H7 (cell line): ENCODE results near the gene DCLK1. TPM values are rescaled to one million over a fixed set of nuclear protein-coding genes. Genes with fewer than 3 reads are reported as not detected.

ENCODE experiments used
- DNase-seq: peaks from one replicate; pipeline ENCODE4 v3.0.0; 2012
- H3K27me3 ChIP-seq: 2 replicates; pipeline ENCODE4 v1.6.0; 2011; ENCODE audit warnings: mild to moderate bottlenecking, low read length; ENCODE audit not compliant: control insufficient read depth, insufficient read depth
- H3K36me3 ChIP-seq: replicated peaks from 2 replicates; pipeline ENCODE4 v1.5.1; 2011; ENCODE audit warnings: low read length; ENCODE audit not compliant: control insufficient read depth, insufficient read depth
- H3K4me3 ChIP-seq: 2 replicates; pipeline ENCODE4 v1.5.1; 2011; ENCODE audit warnings: low read depth, mild to moderate bottlenecking, control low read depth, low read length, moderate library complexity; ENCODE audit not compliant: insufficient read depth
- total RNA-seq: library from RNA; depleted of rRNA; stranded (reverse); fragments of >200 nt; shearing (Covaris generic); gene quantifications from 2 replicates; pipeline ENCODE4 v1.2.3, GENCODE V29; 2014

DCLK1 gene
- total RNA-seq, 1 experiment from 2014 or later, result 10.4 TPM

DNA sequence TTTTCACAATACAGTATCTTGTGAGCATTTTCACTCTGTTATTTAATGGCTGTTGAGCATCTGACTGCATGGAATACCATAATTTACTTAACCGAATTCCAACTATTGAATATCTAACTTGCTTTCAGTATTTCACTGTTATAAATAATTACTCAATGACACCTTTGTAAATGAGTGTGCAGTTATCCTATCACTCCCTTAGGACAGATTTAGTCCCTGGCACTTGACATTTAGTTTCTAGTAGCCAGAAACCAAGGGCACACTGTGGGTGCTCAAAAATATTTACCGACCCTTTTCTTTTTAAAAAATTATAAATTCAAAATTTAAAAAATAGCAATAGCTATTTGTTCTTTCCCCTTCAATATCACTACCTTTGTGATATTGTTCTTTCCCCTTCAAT is 258.8 kb downstream of the DCLK1 start:
- no peaks in the 10 kb centered on the region for H3K36me3 ChIP-seq
- no peak for DNase-seq
- H3K27me3 ChIP-seq, result no peaks in the 10 kb centered on the region
- H3K4me3 ChIP-seq, result no peak overlapping the region

DNA sequence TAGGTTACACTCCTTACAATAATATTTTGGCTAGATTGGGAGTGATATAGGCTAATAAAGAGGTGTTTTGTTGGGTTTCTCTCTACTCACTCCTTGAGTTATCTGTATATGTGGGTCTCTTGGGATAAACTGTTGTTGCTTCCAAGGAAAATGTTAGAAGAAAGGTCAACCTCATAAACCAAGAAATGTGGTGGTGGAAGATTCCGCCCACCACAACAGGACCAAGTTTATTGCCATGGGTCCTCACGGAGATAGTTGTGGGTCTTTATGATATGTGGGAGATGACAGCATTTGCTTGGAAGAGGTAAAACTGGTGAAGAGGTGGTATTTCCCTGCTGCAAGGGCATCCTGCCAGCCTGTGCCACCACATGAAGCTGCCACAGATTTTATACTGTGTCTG is 259.6 kb downstream of the DCLK1 start:
- no peak for DNase-seq
- Histone ChIP-seq H3K27me3 (no peaks in the 10 kb centered on the region), H3K4me3 (no peak overlapping the region), H3K36me3 (no peaks in the 10 kb centered on the region)

DNA sequence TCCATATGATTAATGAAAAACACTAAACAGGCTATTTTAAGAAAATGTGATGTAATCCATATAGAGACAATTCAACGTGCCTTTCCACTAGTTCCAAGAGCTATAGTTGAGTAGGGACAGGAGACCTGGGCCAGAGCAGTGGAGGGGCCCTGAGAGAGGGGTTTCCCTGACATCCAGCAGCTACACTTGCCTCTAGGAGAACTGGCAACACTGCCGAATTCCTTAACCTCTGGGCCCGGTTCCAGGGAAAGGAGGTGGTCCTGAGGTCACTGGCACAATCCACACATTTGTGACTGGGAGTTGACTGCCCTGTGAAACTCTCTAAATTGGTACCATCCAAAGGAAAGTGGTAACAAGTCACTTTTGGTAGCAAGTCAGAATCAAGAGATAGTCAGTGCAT is 264.4 kb downstream of the DCLK1 start:
- Histone ChIP-seq H3K27me3 (no peaks in the 10 kb centered on the region), H3K4me3 (no peak overlapping the region), H3K36me3 (no peaks in the 10 kb centered on the region)
- DNase-seq, result peak; percentile 46

DNA sequence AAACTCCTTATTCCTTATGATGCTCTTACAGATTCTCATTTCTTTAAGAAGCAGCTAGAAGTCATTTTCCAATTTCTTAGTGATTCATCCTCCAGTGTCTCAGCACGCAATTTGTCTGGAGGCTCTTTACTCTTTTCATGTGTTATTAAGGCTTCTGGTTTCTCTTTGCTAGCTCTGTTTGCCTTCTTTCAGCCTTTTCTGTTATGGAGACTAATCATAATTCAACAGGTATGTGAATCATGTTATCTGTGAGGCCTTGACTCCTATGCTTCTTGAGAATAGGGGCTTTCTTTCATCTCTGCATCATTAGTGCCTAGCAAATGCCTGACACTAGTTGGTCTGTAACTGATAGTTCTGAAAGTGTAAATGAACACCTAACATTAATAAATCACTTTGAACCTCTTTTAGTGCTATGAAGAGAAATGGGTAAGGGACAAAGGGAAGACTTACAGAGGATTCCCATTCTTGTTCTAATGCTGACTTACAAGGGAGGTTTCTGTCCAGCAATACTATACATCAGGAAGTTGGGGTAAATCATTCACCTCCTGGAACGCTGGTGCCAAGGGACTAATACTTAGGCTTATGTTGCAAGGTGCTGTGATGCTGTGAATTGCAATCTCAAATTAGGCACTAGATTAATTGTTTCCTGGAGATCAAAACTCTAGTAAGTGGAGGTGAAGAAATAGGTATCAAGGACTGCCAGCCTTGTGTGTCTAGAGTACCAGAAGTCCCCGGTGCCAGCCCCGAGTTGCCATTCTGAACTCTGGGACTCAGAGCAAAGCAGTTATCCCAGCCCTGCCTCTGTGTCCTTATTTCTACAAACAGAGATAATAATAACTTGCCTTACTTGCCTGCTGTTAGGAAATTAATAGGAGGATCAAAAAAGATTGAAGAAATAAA is 265.6 kb downstream of the DCLK1 start:
- no peak for DNase-seq
- Histone ChIP-seq H3K4me3 (no peak overlapping the region), H3K27me3 (no peaks in the 10 kb centered on the region), H3K36me3 (no peaks in the 10 kb centered on the region)

DNA sequence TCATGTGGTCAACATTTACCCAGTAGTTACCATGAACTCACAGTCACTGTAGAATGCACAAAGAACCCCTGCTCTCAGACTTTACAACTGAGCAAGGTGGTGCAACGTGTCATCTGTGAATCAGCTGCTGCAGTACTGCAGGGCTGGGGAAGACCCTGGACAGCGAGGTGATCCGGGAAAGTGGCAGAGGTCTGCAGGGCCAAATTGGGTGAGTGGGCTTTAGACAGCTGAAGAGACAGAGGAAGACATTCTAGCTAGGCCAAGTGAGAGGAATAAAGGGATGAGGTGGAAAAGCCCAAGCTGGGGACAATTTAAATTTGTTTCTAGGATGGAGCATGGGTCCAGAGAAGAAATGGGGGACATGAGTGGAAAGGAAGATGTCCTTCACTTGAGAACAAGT is 270.5 kb downstream of the DCLK1 start:
- DNase-seq, result no peak
- Histone ChIP-seq H3K4me3 (no peak overlapping the region), H3K27me3 (no peaks in the 10 kb centered on the region), H3K36me3 (no peaks in the 10 kb centered on the region)

DNA sequence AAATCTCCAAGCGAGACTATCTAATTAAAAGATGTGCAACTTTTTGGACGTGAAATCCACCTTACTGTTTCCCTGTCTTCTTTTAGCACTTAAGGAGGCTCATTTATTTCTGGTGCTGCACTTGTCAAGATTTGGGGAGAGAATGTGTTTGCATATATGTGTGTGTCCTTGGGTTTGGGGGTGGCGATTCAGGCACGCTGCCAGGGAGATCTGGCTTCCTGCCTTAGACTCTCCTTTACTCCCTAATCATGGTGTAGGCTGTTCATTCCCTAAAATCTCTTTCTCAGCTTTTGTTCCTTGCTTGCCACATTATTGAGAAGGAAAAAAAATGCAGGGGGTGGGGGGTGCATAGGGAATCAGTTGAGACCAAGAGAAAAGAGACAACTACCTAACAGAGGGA is 271.2 kb downstream of the DCLK1 start:
- H3K4me3 ChIP-seq, result no peak overlapping the region
- no peaks in the 10 kb centered on the region for H3K36me3 ChIP-seq
- no peak for DNase-seq
- no peaks in the 10 kb centered on the region for H3K27me3 ChIP-seq

DNA sequence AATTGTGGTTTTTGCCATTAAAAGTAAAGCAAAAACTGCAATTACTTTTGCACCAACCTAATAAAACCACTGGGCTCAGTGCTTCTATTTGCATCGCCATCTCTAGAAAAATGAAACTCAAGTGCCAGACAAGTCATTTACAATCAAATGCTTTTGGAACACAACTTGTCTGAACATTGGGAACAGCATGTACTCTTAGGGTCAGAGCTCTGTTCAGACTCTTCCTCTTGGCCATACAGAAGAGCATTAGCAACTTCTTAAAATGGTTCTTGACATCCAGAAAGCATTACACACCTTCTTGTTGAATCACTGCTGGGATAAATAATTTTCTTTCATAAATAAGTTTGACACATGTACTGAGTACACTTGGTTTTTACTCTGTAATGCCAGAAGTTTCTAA is 272.5 kb downstream of the DCLK1 start:
- Histone ChIP-seq H3K36me3 (no peaks in the 10 kb centered on the region), H3K4me3 (no peak overlapping the region), H3K27me3 (no peaks in the 10 kb centered on the region)
- no peak for DNase-seq

DNA sequence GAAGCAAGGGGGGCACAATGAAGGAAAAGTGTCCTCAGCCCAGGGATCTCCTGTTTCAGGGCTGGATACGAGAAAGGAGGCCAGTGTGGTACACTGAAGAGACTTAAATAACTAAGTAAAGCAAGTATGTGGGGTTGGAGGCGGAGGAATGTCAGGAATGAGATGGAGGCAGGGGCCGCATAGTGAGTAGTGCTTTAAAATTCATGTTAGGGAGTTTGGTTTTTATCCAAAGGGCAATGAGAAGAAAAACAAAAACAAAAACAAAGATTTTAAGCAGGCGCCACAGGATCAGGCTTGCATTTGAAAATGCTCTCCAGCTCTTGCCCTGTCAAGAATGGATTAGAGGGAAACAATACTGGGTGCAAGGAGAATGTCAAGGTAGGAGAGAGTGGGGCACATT is 273.4 kb downstream of the DCLK1 start:
- H3K4me3 ChIP-seq, result no peak overlapping the region
- H3K36me3 ChIP-seq, result no peaks in the 10 kb centered on the region
- no peaks in the 10 kb centered on the region for H3K27me3 ChIP-seq
- DNase-seq, result peak; percentile 38

DNA sequence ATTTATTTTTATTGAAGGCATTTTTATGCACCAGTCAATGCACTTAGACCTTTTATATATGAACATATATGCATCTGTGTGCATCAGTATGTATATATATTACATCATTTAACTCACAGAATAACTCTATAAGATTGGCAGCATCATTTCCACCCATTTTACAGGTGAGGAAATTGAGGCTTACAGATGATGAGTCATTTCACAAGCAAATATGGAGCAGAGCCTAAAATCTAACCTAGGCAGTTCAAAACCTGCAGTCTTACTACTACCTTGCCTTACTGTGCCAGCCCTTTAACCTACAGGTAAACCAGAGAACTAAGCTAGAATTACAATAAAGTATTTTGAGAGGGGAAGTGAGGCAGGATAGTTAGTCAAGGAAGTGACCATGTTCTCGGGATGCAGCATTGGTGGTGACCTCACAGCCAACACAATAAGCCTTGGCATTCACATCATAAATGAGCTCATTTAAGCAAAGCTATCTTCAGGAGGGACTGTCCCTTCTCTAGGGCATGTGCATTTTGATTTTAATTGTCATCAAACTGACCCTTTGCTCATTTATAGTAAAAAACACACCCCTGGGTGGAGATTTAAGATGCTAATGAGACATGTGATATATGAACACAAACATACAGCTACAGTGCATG is 274.3 kb downstream of the DCLK1 start:
- DNase-seq, result no peak
- H3K27me3 ChIP-seq, result no peaks in the 10 kb centered on the region
- H3K4me3 ChIP-seq, result no peak overlapping the region
- H3K36me3 ChIP-seq, result no peaks in the 10 kb centered on the region

DNA sequence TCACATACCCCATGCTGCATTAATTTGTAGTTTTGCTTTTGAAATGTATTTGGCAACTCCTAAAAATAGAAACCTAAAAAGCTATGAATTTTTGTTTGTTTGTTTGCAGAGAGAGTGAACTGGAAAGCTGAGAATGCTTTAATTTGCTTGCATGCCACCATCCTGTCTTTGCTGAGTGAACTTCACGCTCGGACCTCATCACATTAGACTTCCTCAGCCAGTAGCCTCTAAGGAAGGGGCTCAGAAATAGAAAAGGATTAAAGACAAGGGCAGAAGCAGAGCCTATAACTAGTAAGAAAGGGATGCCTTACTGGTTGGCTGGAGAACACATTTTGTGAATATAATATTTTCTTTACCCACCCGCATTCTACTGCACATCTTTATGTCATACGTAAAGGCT is 275.1 kb downstream of the DCLK1 start:
- Histone ChIP-seq H3K27me3 (no peaks in the 10 kb centered on the region), H3K36me3 (no peaks in the 10 kb centered on the region), H3K4me3 (no peak overlapping the region)
- DNase-seq, result no peak

DNA sequence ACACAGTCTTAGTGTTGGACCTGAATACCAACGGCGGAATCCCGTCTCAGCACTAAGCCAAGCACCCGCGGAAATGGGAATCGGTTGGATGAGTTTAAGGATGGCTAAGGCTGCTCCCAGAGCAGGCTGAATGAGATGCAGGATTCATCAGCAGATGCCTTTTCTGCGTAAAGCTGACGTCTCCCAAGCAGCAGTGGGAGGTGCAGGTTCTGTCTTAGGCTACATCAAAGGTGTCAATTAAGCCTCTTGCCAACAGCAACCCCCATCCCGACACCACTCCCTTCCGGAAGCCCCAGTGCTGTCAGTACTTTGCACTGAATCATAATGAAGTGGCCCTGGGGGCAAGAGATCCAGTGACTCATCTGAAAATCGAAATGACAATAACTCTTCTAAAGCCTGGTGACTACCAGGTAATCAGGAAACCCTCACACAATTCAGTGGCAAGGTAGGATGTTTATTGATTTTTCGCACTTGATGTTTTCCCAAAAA is 275.6 kb downstream of the DCLK1 start:
- Histone ChIP-seq H3K4me3 (peak overlapping the region; percentile 0; the same call in 1 of the 2 replicates), H3K36me3 (no peaks in the 10 kb centered on the region), H3K27me3 (no peaks in the 10 kb centered on the region)
- peak; percentile 66 for DNase-seq

DNA sequence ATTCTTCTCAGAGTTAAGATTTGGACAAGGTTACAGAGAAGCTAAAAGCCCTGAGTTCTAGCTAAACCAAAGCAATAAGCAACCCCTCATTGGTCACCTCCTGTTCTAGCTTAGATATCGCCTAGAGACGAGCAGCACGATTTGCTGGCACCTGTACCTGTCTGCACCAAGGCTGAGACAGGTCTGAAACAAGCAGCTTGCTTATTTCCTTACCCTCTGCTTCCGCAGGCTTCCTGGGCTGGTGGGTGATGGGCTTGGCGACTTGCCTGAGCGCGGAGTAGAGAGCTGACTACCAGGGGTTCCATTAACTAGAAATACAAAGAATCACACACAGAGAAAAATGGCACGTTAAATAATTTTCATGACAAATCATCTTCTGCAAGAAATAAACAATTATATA is 276.9 kb downstream of the DCLK1 start:
- no peak overlapping the region for H3K4me3 ChIP-seq
- H3K27me3 ChIP-seq, result no peaks in the 10 kb centered on the region
- no peak for DNase-seq
- H3K36me3 ChIP-seq, result no peaks in the 10 kb centered on the region

DNA sequence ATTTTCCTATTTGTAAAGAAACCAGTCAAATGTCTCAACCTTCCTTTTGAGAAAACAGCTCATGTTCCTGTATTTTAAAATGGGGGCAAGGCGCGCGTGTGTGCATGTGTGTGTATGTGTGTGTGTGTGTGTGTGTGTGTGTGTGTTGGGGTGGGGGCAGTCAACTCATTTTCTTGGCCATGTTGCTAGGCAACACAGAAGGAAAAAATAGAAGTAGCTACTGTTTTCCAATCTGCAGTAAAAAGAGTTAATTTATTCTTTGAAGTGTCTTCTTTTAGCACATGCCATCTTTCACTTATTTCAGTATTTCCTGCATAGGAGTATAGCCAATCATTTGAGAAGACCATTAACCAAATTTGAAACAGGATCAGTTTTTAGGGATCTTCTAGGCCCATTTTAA is 279.3 kb downstream of the DCLK1 start:
- Histone ChIP-seq H3K27me3 (no peaks in the 10 kb centered on the region), H3K4me3 (no peak overlapping the region), H3K36me3 (no peaks in the 10 kb centered on the region)
- DNase-seq, result no peak

DNA sequence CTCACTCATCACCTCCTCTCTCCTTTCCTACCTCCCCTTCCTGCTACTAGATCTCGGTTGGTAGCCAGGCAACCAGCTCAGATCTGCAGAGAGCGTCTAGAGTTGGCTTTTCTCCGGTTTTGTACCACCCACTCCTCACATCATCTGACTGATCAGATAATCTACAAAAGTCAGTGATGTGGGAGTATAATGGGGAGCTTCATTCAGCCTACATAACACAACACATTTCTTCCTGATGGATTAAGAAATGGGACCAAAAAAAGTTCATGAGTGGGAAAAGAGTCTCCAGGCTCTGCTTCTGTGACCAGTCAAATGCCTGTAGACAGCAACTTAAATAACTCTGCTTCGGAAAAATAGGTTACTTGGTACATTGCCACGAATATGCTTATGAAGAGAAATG is 279.8 kb downstream of the DCLK1 start:
- Histone ChIP-seq H3K27me3 (no peaks in the 10 kb centered on the region), H3K4me3 (no peak overlapping the region), H3K36me3 (no peaks in the 10 kb centered on the region)
- no peak for DNase-seq

DNA sequence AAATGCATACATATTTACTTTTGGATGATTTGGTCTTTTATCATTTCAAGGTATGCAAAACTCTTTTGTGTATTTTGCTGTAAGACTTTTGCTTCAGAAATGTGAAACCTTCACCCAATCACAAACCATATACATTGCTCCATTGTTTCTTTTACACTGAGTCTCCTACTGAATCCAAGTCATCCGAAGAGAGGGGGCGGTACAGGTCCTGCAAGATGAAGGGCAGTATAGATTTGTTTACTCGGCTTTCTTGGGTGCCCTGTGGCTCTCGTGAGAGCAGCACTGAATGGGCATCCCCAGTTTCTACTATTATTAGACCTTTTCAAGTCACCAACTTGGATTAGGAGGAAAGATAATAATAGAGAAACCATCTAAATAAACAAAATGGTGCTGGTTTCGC is 280.6 kb downstream of the DCLK1 start:
- no peaks in the 10 kb centered on the region for H3K27me3 ChIP-seq
- peak; percentile 31 for DNase-seq
- no peak overlapping the region for H3K4me3 ChIP-seq
- H3K36me3 ChIP-seq, result no peaks in the 10 kb centered on the region
